H1 (cell line): ENCODE measurements around the gene PSORS1C2. TPM values are rescaled to one million over a fixed set of nuclear protein-coding genes. Genes with fewer than 3 reads are reported as not detected.

Source experiments
- CTCF ChIA-PET: fragments of 300-600 bp; sonication (Branson Sonifier 250); formaldehyde crosslinking; loops from one replicate; lab custom pipeline; 2021; ENCODE audit not compliant: partially characterized antibody; lab: Charles Lee
- POLR2A ChIA-PET: fragments of 300-600 bp; sonication (Branson Sonifier 250); formaldehyde crosslinking; loops from one replicate; lab custom pipeline; 2021; ENCODE audit warnings: inconsistent platforms; ENCODE audit not compliant: partially characterized antibody; lab: Charles Lee
- DNase-seq, 2 experiments: peaks; one replicate each; pipeline versions ENCODE4 v3.0.0 to v3.0.0-alpha.2; 2010 to 2022; ENCODE audit warnings: low spot score in 2 of 2, low read depth in 1 of 2, mixed read lengths in 1 of 2
- FAIRE-seq: peaks from 2 replicates; lab custom pipeline; 2011; peaks lifted over from hg19 to GRCh38; lab: Jason Lieb, UNC
- H2AFZ ChIP-seq: 2 replicates; pipeline ENCODE4 v1.8.1; 2012; ENCODE audit warnings: low read length, inconsistent platforms
- H2AK5ac ChIP-seq: 2 replicates; pipeline ENCODE4 v1.6.1; 2013; ENCODE audit warnings: low read depth, low read length
- H2BK120ac ChIP-seq: replicated peaks from 2 replicates; pipeline ENCODE3; 2013; ENCODE audit warnings: low read depth, low read length, inconsistent platforms
- H2BK12ac ChIP-seq: 2 replicates; pipeline ENCODE4 v1.6.1; 2013; ENCODE audit warnings: low read depth, low read length
- H2BK15ac ChIP-seq: 2 replicates; pipeline ENCODE4 v1.6.1; 2013; ENCODE audit warnings: low read length
- H2BK20ac ChIP-seq: 2 replicates; pipeline ENCODE4 v1.6.1; 2013; ENCODE audit warnings: low read length
- H2BK5ac ChIP-seq: 2 replicates; pipeline ENCODE4 v1.6.1; 2013; ENCODE audit warnings: low read depth, low read length
- H3K14ac ChIP-seq: 2 replicates; pipeline ENCODE4 v1.6.1; 2013; ENCODE audit warnings: inconsistent platforms; ENCODE audit not compliant: insufficient read length
- H3K18ac ChIP-seq: 2 replicates; pipeline ENCODE4 v1.6.1; 2013; ENCODE audit warnings: low read length; ENCODE audit errors: extremely low read depth
- H3K23ac ChIP-seq: 2 replicates; pipeline ENCODE4 v1.6.1; 2013; ENCODE audit warnings: inconsistent platforms; ENCODE audit not compliant: insufficient read length
- H3K23me2 ChIP-seq: 2 replicates; pipeline ENCODE4 v1.6.1; 2013; ENCODE audit warnings: low read depth, low read length
- H3K27ac ChIP-seq: 2 replicates; pipeline ENCODE4 v1.6.1; 2011; ENCODE audit warnings: low read depth, low read length, inconsistent platforms
- H3K27me3 ChIP-seq, 4 experiments: replicated peaks in 1 of 4; 1 replicate in 1 of 4; 2 replicates in 3 of 4; pipeline versions ENCODE4 v1.6.1 to v1.8.1; 2011 to 2013; ENCODE audit warnings: low read length in 3 of 4, mild to moderate bottlenecking in 3 of 4, inconsistent platforms in 2 of 4, mixed read lengths in 2 of 4, moderate library complexity in 1 of 4; ENCODE audit not compliant: control insufficient read depth in 3 of 4, insufficient read depth in 3 of 4; ENCODE audit errors: extremely low read depth in 1 of 4
- H3K36me3 ChIP-seq, 4 experiments: 2 replicates each; pipeline versions ENCODE4 v1.6.1 to v1.8.1; 2011 to 2013; ENCODE audit warnings: mild to moderate bottlenecking in 4 of 4, low read length in 3 of 4, moderate library complexity in 2 of 4, control low read depth in 1 of 4, inconsistent platforms in 1 of 4; ENCODE audit not compliant: insufficient read depth in 4 of 4, control insufficient read depth in 2 of 4
- H3K4ac ChIP-seq: replicated peaks from 2 replicates; pipeline ENCODE3; 2013; ENCODE audit warnings: low read length, low read depth, mixed read lengths, inconsistent platforms; ENCODE audit not compliant: insufficient read length
- H3K4me1 ChIP-seq, 4 experiments: replicated peaks in 1 of 4; 1 replicate in 1 of 4; 2 replicates in 3 of 4; pipeline versions ENCODE4 v1.6.1 to v1.8.1; 2011 to 2013; ENCODE audit warnings: low read length in 3 of 4, inconsistent platforms in 2 of 4, mixed read lengths in 1 of 4; ENCODE audit not compliant: insufficient read depth in 4 of 4, control insufficient read depth in 3 of 4
- H3K4me2 ChIP-seq, 2 experiments: 2 replicates each; pipeline versions ENCODE4 v1.6.1 to v1.8.1; 2011 to 2013; ENCODE audit warnings: low read depth in 2 of 2, low read length in 2 of 2, control low read depth in 1 of 2, inconsistent platforms in 1 of 2, mild to moderate bottlenecking in 1 of 2; ENCODE audit not compliant: insufficient read depth in 1 of 2
- H3K4me3 ChIP-seq, 4 experiments: fragments of 200-600, 300-600 bp in 1 of 4; sonication (generic), shearing (Covaris generic), sonication (Bioruptor Twin) in 1 of 4; 2 replicates each; pipeline versions ENCODE4 v1.5.1 to v1.8.1; 2011 to 2016; ENCODE audit warnings: low read length in 4 of 4, low read depth in 3 of 4, control low read depth in 2 of 4, inconsistent platforms in 2 of 4, mild to moderate bottlenecking in 2 of 4, mixed read lengths in 1 of 4, moderate library complexity in 1 of 4; ENCODE audit not compliant: insufficient read depth in 2 of 4; ENCODE audit errors: extremely low read depth in 1 of 4
- H3K56ac ChIP-seq: replicated peaks from 2 replicates; pipeline ENCODE3; 2013; ENCODE audit warnings: low read depth, mild to moderate bottlenecking, mixed read lengths, low read length, inconsistent platforms; ENCODE audit not compliant: insufficient read length
- H3K79me1 ChIP-seq: 2 replicates; pipeline ENCODE4 v1.6.1; 2013; ENCODE audit warnings: low read depth, low read length, control low read depth
- H3K79me2 ChIP-seq, 2 experiments: 2 replicates each; pipeline versions ENCODE4 v1.6.1 to v1.8.1; 2012 to 2013; ENCODE audit warnings: low read length in 2 of 2, mild to moderate bottlenecking in 2 of 2, inconsistent platforms in 1 of 2; ENCODE audit not compliant: insufficient read depth in 2 of 2, control insufficient read depth in 1 of 2
- H3K9ac ChIP-seq, 4 experiments: replicated peaks in 1 of 4; 1 replicate in 1 of 4; 2 replicates in 3 of 4; pipeline versions ENCODE4 v1.6.1 to v1.8.1; 2011 to 2013; ENCODE audit warnings: low read depth in 3 of 4, low read length in 3 of 4, control low read depth in 2 of 4, mild to moderate bottlenecking in 2 of 4, moderate library complexity in 2 of 4, inconsistent platforms in 1 of 4; ENCODE audit errors: extremely low read depth in 1 of 4
- H3K9me3 ChIP-seq, 2 experiments: 2 replicates each; pipeline versions ENCODE4 v1.6.1 to v1.8.1; 2012 to 2013; ENCODE audit warnings: mild to moderate bottlenecking in 2 of 2, moderate library complexity in 2 of 2, control low read depth in 1 of 2, inconsistent platforms in 1 of 2, low read depth in 1 of 2, low read length in 1 of 2, mixed read lengths in 1 of 2; ENCODE audit not compliant: insufficient read depth in 2 of 2
- H4K20me1 ChIP-seq, 2 experiments: replicated peaks in 1 of 2; 2 replicates each; pipeline versions ENCODE3 to v1.8.1; 2011 to 2013; ENCODE audit warnings: inconsistent platforms in 2 of 2, low read length in 2 of 2, mild to moderate bottlenecking in 1 of 2; ENCODE audit not compliant: insufficient read depth in 2 of 2, control insufficient read depth in 1 of 2
- H4K5ac ChIP-seq: 2 replicates; pipeline ENCODE4 v1.6.1; 2013; ENCODE audit warnings: low read length, low read depth, mixed read lengths, inconsistent platforms; ENCODE audit not compliant: insufficient read length
- H4K8ac ChIP-seq: 2 replicates; pipeline ENCODE4 v1.8.0; 2013; ENCODE audit warnings: mild to moderate bottlenecking, moderate library complexity, low read length, inconsistent platforms; ENCODE audit not compliant: insufficient read depth; ENCODE audit errors: extremely low read depth
- H4K91ac ChIP-seq: replicated peaks from 2 replicates; pipeline ENCODE3; 2013; ENCODE audit warnings: low read length, mixed read lengths, inconsistent platforms; ENCODE audit not compliant: insufficient read length
- WGBS, 2 experiments: shearing (Covaris generic) in 1 of 2; methylation state at CpG; one replicate each; pipeline versions ENCODE4 v1.1.6 to v1.1.7; 2013 to 2015; ENCODE audit warnings: low lambda C conversion rate in 2 of 2, mixed read lengths in 2 of 2, inconsistent platforms in 1 of 2, low coverage in 1 of 2, missing lambda C conversion rate in 1 of 2; ENCODE audit not compliant: insufficient replicate concordance in 2 of 2, insufficient coverage in 1 of 2, insufficient read length in 1 of 2; ENCODE audit errors: extremely low coverage in 1 of 2, missing lambda C conversion rate in 1 of 2; 5-methylcytosine and 5-hydroxymethylcytosine counted together
- polyA plus RNA-seq, 7 experiments: library from polyadenylated mRNA; depleted of rRNA in 3 of 7; stranded (reverse) in 5 of 7; unstranded in 2 of 7; fragments of >200 nt in 5 of 7; fragments of 200-250 nt in 2 of 7; gene quantifications; 1 replicate in 5 of 7; 2 replicates in 1 of 7; 4 replicates in 1 of 7; pipeline versions ENCODE4 v1.2.1 to v1.2.3, GENCODE V29; 2011 to 2013; ENCODE audit warnings: missing spikeins in 2 of 7, mixed read lengths in 2 of 7
- total RNA-seq: library from RNA; stranded (reverse); fragmentation: NEBNext Ultra II Directional; extraction: Animal tissue kit (Norgen Biotek cat#: 25700); gene quantifications from 2 replicates; pipeline ENCODE4 v1.2.1, GENCODE V29; 2021

Gene PSORS1C2
- total and polyA plus RNA-seq, 2 of the 8 experiments (the other 6 are each of a cell fraction or from before 2014, with no cell fraction given), result 0.11 TPM; not detected in 1

DNA sequence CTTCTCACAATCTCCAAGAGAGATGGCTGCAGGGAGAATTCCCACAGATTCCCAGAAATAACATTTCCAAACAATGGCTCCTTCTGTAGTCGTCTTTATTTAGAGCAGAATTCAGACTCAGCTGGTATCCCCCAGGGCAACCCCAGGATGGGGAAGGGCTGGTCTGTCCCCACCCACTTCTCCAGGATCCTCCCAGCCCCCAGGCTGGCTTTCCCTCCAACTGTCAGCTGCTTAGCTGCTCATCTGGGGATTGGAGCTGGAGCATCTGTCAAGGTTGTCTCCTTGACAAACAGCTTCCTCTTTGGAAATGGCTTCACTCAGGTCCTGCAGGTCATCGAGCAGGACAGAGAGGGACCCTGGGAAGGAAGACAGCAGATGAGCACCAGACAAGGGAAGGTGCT lies 3.5 kb upstream of the PSORS1C2 start:
- Histone ChIP-seq H2BK120ac (no peak overlapping the region), H3K23me2 (no peaks in the 10 kb centered on the region; the same call in 1 of the 2 replicates), H2AK5ac (no peak overlapping the region), H3K27me3 (0 out of 7 replicates have a peak, but pooled peaks cover 0 to 2% (median 0%) of the 10 kb centered on the region in 4 experiments), H2BK5ac (no peak overlapping the region), H3K79me2 (no peaks in the 10 kb centered on the region), H3K4ac (no peak overlapping the region), H2AFZ (no peak overlapping the region), H3K56ac (no peak overlapping the region), H3K79me1 (no peaks in the 10 kb centered on the region), H3K4me2 (no peak overlapping the region), H3K9ac (no peak overlapping the region), H3K36me3 (peaks cover 2 to 30% (median 6%) of the 10 kb centered on the region in 4 experiments; a peak in 5 of 8 replicates), H4K8ac (no peak overlapping the region), H3K4me1 (peaks cover 0 to 20% (median 15%) of the 10 kb centered on the region in 4 experiments; a peak in 6 of 7 replicates), H3K14ac (no peak overlapping the region), H3K23ac (no peak overlapping the region), H2BK20ac (no peak overlapping the region), H3K27ac (no peak overlapping the region), H4K5ac (no peak overlapping the region), H3K18ac (no peak overlapping the region), H4K91ac (no peak overlapping the region), H2BK12ac (0 out of 2 replicates have a peak overlapping the region, but pooled peaks have one; percentile 1), H3K4me3 (no peak overlapping the region), H2BK15ac (no peak overlapping the region), H4K20me1 (no peaks in the 10 kb centered on the region), H3K9me3 (no peaks in the 10 kb centered on the region)
- CTCF ChIA-PET, result interaction anchor here (0.6 to 16.4 kb wide), 9 partner anchors 12 to 734 kb away, joined by 3 to 170 read pairs (median 3); partner anchors contain the start of gene TCF19
- DNase-seq (no peak), FAIRE-seq (no peak)
- 83% methylated on average over 2 of the region's 2 CpGs; no CpG with 5 or more reads in 1 of the 2 experiments for WGBS, 2 experiments
- POLR2A ChIA-PET, result interaction anchor here (61.6 to 68.5 kb wide), 2 partner anchors 5 to 26 kb away, joined by 2251 read pairs; partner anchors contain the start of genes CCHCR1, CDSN, POU5F1 and PSORS1C1
